ENCODE measurements around the gene FOXRED1. TPM values are rescaled to one million over a fixed set of nuclear protein-coding genes. Genes with fewer than 3 reads are reported as not detected.

FOXRED1 gene
- total RNA-seq, 1 donor from 2014 or later, result 28.1 TPM

- no peak for DNase-seq (ENCODE audit: low read depth)
- TF ChIP-seq CTCF (conservative IDR thresholded peaks at IDR 0.05; ENCODE audit: low read depth, low read length), result no peak
- peak overlapping the region; percentile 100 for H3K4me3 ChIP-seq (ENCODE audit: low read depth, low read length)
These were observed 620 bp upstream of the FOXRED1 start for GRCh38 chr11:126268361-126268707.

- H3K4me3 ChIP-seq (ENCODE audit: low read depth, low read length), result no peak overlapping the region
- no peak for TF ChIP-seq CTCF (conservative IDR thresholded peaks at IDR 0.05; ENCODE audit: low read depth, low read length)
- no peak for DNase-seq (ENCODE audit: low read depth)
These were observed 8.4 kb downstream of the FOXRED1 start for GRCh38 chr11:126277322-126277721.

DNA sequence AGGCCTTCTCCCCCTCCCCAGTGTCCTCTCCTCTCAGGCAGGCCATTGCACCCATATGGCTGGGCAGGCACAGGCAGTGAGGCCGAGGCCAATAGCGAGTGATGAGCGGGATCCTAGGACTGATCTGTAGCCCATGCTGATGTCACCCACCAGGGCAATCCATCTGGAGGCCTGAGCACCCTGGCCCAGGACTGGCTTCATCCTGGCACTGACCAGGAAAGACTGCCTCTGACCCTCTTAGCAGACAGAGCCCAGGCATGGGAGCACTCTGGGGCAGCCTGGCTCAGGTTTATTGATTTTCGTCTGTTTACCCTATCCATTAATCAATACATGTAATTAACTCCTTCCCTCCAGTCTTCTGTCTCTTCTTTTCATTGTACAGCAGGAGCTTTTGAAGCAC lies 8.8 kb downstream of the FOXRED1 start:
- no peak for DNase-seq (ENCODE audit: low read depth)
- TF ChIP-seq CTCF (conservative IDR thresholded peaks at IDR 0.05; ENCODE audit: low read depth, low read length), result no peak
- no peak overlapping the region for H3K4me3 ChIP-seq (ENCODE audit: low read depth, low read length)

GRCh38 chr11:126279191-126279590 lies 10.2 kb downstream of the FOXRED1 start:
- DNase-seq (ENCODE audit: low read depth), result no peak
- H3K4me3 ChIP-seq (ENCODE audit: low read depth, low read length), result no peak overlapping the region
- TF ChIP-seq CTCF (conservative IDR thresholded peaks at IDR 0.05; ENCODE audit: low read depth, low read length), result no peak

- DNase-seq (ENCODE audit: low read depth), result no peak
- H3K4me3 ChIP-seq (ENCODE audit: low read depth, low read length), result no peak overlapping the region
- no peak for TF ChIP-seq CTCF (conservative IDR thresholded peaks at IDR 0.05; ENCODE audit: low read depth, low read length)
These were observed 11.6 kb downstream of the FOXRED1 start for GRCh38 chr11:126280595-126280994.

- no peak overlapping the region for H3K4me3 ChIP-seq (ENCODE audit: low read depth, low read length)
- DNase-seq (ENCODE audit: low read depth), result no peak
- no peak for TF ChIP-seq CTCF (conservative IDR thresholded peaks at IDR 0.05; ENCODE audit: low read depth, low read length)
These were observed 12.3 kb downstream of the FOXRED1 start for GRCh38 chr11:126281245-126281644.

DNA sequence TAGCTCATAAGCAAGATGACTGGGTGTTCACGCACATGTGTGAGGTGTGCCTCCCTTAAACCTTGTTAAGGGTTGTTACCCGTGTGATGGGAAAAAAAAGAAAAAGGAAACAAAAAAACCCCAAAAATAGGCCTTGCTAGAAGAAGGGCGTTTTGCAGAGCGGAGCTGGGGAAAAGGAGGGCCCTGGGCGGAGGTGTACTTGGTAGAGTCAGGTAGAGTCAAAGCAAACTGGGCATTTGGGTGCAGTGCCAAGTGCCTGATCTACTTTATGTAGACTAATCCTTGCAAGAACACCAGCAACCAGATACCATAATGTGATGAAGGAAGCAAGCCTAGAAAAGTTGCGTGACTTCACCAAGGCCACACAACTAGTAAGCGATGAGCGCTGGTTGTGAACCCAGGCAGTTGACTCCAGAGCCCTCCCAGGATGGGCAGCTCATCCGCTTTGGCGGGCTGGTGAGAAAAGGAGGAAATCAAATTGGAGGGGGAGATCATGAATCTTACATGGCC lies 12.8 kb downstream of the FOXRED1 start:
- TF ChIP-seq CTCF (conservative IDR thresholded peaks at IDR 0.05; ENCODE audit: low read depth, low read length), result no peak

More for the DNA sequence above, 12.8 kb downstream of the FOXRED1 start:
- no peak for DNase-seq (ENCODE audit: low read depth)
- H3K4me3 ChIP-seq (ENCODE audit: low read depth, low read length), result no peak overlapping the region
